NB4 (cell line): ENCODE measurements around the gene SEPTIN8.

ENCODE experiments used
- POLR2A ChIP-seq: IDR thresholded peaks from 2 replicates; pipeline ENCODE4 v1.6.1; 2011; ENCODE audit warnings: mild to moderate bottlenecking; ENCODE audit not compliant: insufficient read length; ENCODE audit errors: extremely low read depth
- TF ChIP-seq, protein P1 (sequence below): IDR thresholded peaks from one replicate; pipeline ENCODE4 v1.5.1; 2012; ENCODE audit warnings: low read depth, low read length

- TF ChIP-seq, protein P1, sequence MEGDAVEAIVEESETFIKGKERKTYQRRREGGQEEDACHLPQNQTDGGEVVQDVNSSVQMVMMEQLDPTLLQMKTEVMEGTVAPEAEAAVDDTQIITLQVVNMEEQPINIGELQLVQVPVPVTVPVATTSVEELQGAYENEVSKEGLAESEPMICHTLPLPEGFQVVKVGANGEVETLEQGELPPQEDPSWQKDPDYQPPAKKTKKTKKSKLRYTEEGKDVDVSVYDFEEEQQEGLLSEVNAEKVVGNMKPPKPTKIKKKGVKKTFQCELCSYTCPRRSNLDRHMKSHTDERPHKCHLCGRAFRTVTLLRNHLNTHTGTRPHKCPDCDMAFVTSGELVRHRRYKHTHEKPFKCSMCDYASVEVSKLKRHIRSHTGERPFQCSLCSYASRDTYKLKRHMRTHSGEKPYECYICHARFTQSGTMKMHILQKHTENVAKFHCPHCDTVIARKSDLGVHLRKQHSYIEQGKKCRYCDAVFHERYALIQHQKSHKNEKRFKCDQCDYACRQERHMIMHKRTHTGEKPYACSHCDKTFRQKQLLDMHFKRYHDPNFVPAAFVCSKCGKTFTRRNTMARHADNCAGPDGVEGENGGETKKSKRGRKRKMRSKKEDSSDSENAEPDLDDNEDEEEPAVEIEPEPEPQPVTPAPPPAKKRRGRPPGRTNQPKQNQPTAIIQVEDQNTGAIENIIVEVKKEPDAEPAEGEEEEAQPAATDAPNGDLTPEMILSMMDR = no peak
- no peak for TF ChIP-seq POLR2A
Measured at GRCh38 chr5:132761321-132762240, 15.5 kb downstream of the SEPTIN8 start.
